ENCODE measurements around the gene KCNE1.
"Not testable (repeated sequence)": the region's sequence is repeated elsewhere in the genome, so short reads cannot be mapped to it uniquely, and the experiment has no call there.

The KCNE1 gene

DNA sequence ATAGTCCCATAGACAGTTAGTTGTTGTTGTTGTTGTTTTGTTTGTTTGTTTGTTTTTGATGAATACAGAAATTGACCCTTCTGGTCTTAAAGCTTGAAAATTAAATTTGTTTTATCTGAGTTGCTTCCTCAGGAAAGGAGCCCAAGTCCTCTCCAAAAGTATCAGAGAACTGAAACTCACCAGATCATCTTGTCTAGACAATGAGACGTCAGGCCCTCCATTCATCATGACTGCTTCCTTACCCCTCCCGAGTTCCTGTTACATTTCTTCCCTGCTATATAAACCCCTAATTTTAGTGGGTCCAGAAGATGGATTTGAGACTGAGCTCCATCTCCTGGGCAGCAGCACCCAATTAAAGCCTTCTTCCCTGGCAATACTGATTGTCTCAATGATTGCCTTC, 105.3 kb downstream of the KCNE1 start:
- not testable (repeated sequence) for DNase-seq

DNA sequence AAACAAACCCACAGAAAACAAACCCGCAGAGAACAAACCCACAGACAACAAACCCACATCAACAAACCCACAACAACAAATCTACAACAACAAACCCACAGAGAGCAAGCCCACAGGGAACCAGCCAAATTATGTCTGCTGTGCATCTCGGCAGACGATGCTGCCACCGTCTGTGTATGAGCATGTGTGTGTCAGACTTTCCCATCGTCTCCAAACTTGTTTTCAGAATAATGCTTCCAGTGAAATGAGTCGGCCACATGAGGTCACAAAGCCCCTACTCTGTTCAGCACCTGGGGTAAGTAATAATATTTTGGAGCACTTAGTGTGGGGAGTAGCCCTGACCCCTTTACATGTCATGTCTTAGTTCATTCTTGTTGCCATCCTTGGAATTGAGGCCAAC, 105.9 kb downstream of the KCNE1 start:
- DNase-seq: not testable (repeated sequence)

- not testable (repeated sequence) for DNase-seq
Measured at GRCh38 chr21:34405686-34406085, 106.3 kb downstream of the KCNE1 start.

- DNase-seq: not testable (repeated sequence)
Measured at GRCh38 chr21:34404742-34405141, 107.3 kb downstream of the KCNE1 start.

DNA sequence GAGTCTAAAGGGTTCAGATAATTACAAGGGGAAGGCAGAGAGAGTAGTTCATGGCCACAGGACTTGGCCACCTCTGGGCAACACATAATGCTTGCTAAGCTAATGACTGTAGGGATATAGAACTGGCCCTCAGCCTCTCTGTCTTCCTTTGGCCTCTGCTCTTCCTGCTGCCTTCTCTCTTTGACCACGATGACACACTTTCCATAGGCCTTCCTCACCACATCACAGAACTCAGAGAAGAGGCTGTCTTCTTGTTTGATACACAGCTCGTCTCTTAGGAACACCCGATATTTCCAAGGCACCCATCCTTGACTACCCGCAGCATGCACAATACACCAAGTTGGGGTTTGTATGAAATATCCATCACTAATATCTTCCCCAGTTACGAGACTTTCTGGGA, 111.5 kb downstream of the KCNE1 start:
- DNase-seq: not testable (repeated sequence)

Data from activated T-cell treated with anti-CD3 and anti-CD28 coated beads, Interleukin-2, amount 50 U/mL, for 1 hour (primary cell).